ENCODE results near the gene PALM3. TPM values are rescaled to one million over a fixed set of nuclear protein-coding genes. Genes with fewer than 3 reads are reported as not detected.

The PALM3 gene
- polyA plus RNA-seq, 3 donors = not detected

- Histone ChIP-seq H3K9ac (ENCODE audit: insufficient read depth, low read length, poor library complexity, severe bottlenecking) (no peak overlapping the region), H3K79me2 (ENCODE audit: insufficient read depth, low read length) (no peaks in the 10 kb centered on the region), H3K9me3 (replicated peaks in 1 of 2; ENCODE audit: control insufficient read depth in 1 of 2, insufficient read depth in 1 of 2, low read length in 2 of 2) (peaks cover 0 to 3% of the 10 kb centered on the region in 2 donors), H3K36me3 (replicated peaks in 1 of 2; ENCODE audit: control insufficient read depth in 1 of 2, insufficient read depth in 2 of 2, low read length in 2 of 2) (no peaks in the 10 kb centered on the region), H3K4me1 (ENCODE audit: control insufficient read depth in 1 of 2, insufficient read depth in 2 of 2, low read length in 2 of 2) (peaks cover 6 to 9% of the 10 kb centered on the region in 2 donors), H3K4me2 (replicated peaks; ENCODE audit: extremely low read depth, low read length, poor library complexity, severe bottlenecking) (peak overlapping the region; percentile 45), H3K4me3 (replicated peaks in 1 of 3; ENCODE audit: low read depth in 2 of 3, low read length in 3 of 3) (no peak overlapping the region), H3K27me3 (ENCODE audit: control insufficient read depth in 2 of 2, insufficient read depth in 2 of 2, low read length in 2 of 2) (peaks cover 16 to 54% of the 10 kb centered on the region in 2 donors), H2AFZ (ENCODE audit: insufficient read depth, low read depth, low read length, poor library complexity, severe bottlenecking) (no peak overlapping the region), H3K27ac (ENCODE audit: low read depth in 1 of 2, low read length in 2 of 2) (no peak overlapping the region), H4K20me1 (ENCODE audit: insufficient read depth, low read length) (no peaks in the 10 kb centered on the region)
- Mint-ChIP-seq H3K4me1 (peaks cover 23% of the 10 kb centered on the region), H3K36me3 (peaks cover 4 to 7% of the 10 kb centered on the region in 2 donors), H3K9me3 (peaks cover 0 to 10% (median 1%) of the 10 kb centered on the region in 7 donors), H3K27ac (peak overlapping the region in 1 of 7 donors; percentile 30), H3K27me3 (ENCODE audit: low read depth in 3 of 3) (peaks cover 57 to 75% (median 72%) of the 10 kb centered on the region in 3 donors), H3K4me3 (peak overlapping the region in 1 of 2 donors; percentile 79)
- no peak for DNase-seq
- 25% methylated on average over 17 of the region's 17 CpGs for WGBS (ENCODE audit: insufficient coverage)
- intact Hi-C loops (cut with micrococcal nuclease) = no loop called here
- no peak for TF ChIP-seq CTCF (IDR thresholded peaks at IDR 0.05)
Measured at GRCh38 chr19:14058182-14059092, 3.4 kb downstream of the PALM3 start.

GRCh38 chr19:14056741-14057356, 5.0 kb downstream of the PALM3 start:
- TF ChIP-seq CTCF (IDR thresholded peaks at IDR 0.05) = no peak
- 39% methylated on average over 11 of the region's 19 CpGs for WGBS (ENCODE audit: insufficient coverage)
- peak overlapping the region; percentile 45 for H3K4me2 ChIP-seq (replicated peaks; ENCODE audit: extremely low read depth, low read length, poor library complexity, severe bottlenecking)
- H4K20me1 ChIP-seq (ENCODE audit: insufficient read depth, low read length) = no peaks in the 10 kb centered on the region
- Mint-ChIP-seq H3K4me1 (peaks cover 20% of the 10 kb centered on the region), H3K36me3 (peaks cover 15 to 19% of the 10 kb centered on the region in 2 donors), H3K27ac (no peak overlapping the region), H3K4me3 (peak overlapping the region; percentile 20 to 71), H3K27me3 (ENCODE audit: low read depth in 3 of 3) (peaks cover 60 to 78% (median 64%) of the 10 kb centered on the region in 3 donors), H3K9me3 (peaks cover 5 to 20% (median 9%) of the 10 kb centered on the region in 7 donors)
- peaks cover 8 to 10% of the 10 kb centered on the region in 2 donors for H3K9me3 ChIP-seq (replicated peaks in 1 of 2; ENCODE audit: control insufficient read depth in 1 of 2, insufficient read depth in 1 of 2, low read length in 2 of 2)
- peaks cover 8 to 14% of the 10 kb centered on the region in 2 donors for H3K36me3 ChIP-seq (replicated peaks in 1 of 2; ENCODE audit: control insufficient read depth in 1 of 2, insufficient read depth in 2 of 2, low read length in 2 of 2)
- DNase-seq = no peak
- intact Hi-C loops (cut with micrococcal nuclease) = no loop called here
- H2AFZ ChIP-seq (ENCODE audit: insufficient read depth, low read depth, low read length, poor library complexity, severe bottlenecking) = no peak overlapping the region
- H3K9ac ChIP-seq (ENCODE audit: insufficient read depth, low read length, poor library complexity, severe bottlenecking) = no peak overlapping the region
- no peak overlapping the region for H3K27ac ChIP-seq (ENCODE audit: low read depth in 1 of 2, low read length in 2 of 2)
- H3K4me1 ChIP-seq (ENCODE audit: control insufficient read depth in 1 of 2, insufficient read depth in 2 of 2, low read length in 2 of 2) = peaks cover 6 to 9% of the 10 kb centered on the region in 2 donors
- H3K27me3 ChIP-seq (ENCODE audit: control insufficient read depth in 2 of 2, insufficient read depth in 2 of 2, low read length in 2 of 2) = peaks cover 16 to 54% of the 10 kb centered on the region in 2 donors
- H3K79me2 ChIP-seq (ENCODE audit: insufficient read depth, low read length) = no peaks in the 10 kb centered on the region
- peak overlapping the region in 1 of 3 experiments; percentile 23 for H3K4me3 ChIP-seq (replicated peaks in 1 of 3; ENCODE audit: low read depth in 2 of 3, low read length in 3 of 3)

All from CD14-positive monocyte (primary cell).